Thyroid gland (tissue), 4 donors: Measurements from ENCODE around the gene DHX16.

Source experiments
- CTCF ChIP-seq, 6 experiments: fragments of 200-600 bp in 3 of 6; fragments of 450-650 bp in 3 of 6; sonication (generic) in 3 of 6; IDR thresholded peaks; one replicate each; pipeline ENCODE4 v1.5.1; 2016 to 2019; ENCODE audit warnings: antibody characterized with exemption in 6 of 6, mild to moderate bottlenecking in 2 of 6, inconsistent platforms in 1 of 6, moderate library complexity in 1 of 6
- POLR2A ChIP-seq, 2 donors: fragments of 450-650 bp; IDR thresholded peaks; one replicate each; pipeline ENCODE4 v1.6.1; 2017; ENCODE audit warnings: antibody characterized with exemption in 2 of 2, mild to moderate bottlenecking in 2 of 2, moderate library complexity in 1 of 2

GRCh38 chr6:30696432-30696831 is 23.6 kb upstream of the DHX16 start:
- TF ChIP-seq CTCF (IDR thresholded peaks at IDR 0.05), result no peak
- TF ChIP-seq POLR2A (IDR thresholded peaks at IDR 0.05), result no peak
